GM21723 (cell line): ENCODE measurements around the gene PKP2.
"Not testable (repeated sequence)": the region's sequence is repeated elsewhere in the genome, so short reads cannot be mapped to it uniquely, and the experiment has no call there.

Source experiments
- ATAC-seq: cut with Tn5 transposase; IDR thresholded peaks from one replicate; pipeline ENCODE4 v1.9.1; 2021; ENCODE audit warnings: mild to moderate bottlenecking, moderate library complexity; ENCODE audit not compliant: unreplicated experiment

The PKP2 gene

GRCh38 chr12:32864731-32865130 is 31.8 kb downstream of the PKP2 start:
- ATAC-seq: no peak

GRCh38 chr12:32863128-32863527 is 33.4 kb downstream of the PKP2 start:
- no peak for ATAC-seq

- not testable (repeated sequence) for ATAC-seq
These were observed 34.9 kb downstream of the PKP2 start for GRCh38 chr12:32861658-32862057.

- no peak for ATAC-seq
These were observed 36.4 kb downstream of the PKP2 start for GRCh38 chr12:32860192-32860591.

GRCh38 chr12:32859389-32859788 is 37.2 kb downstream of the PKP2 start:
- ATAC-seq: no peak

- ATAC-seq: no peak
These were observed 41.9 kb downstream of the PKP2 start for GRCh38 chr12:32854716-32855115.

- no peak for ATAC-seq
These were observed 42.5 kb downstream of the PKP2 start for GRCh38 chr12:32854097-32854496.

- ATAC-seq: no peak
These were observed 49.3 kb downstream of the PKP2 start for GRCh38 chr12:32847287-32847686.

- ATAC-seq: no peak
These were observed 50.5 kb downstream of the PKP2 start for GRCh38 chr12:32846053-32846452.

- no peak for ATAC-seq
These were observed 53.0 kb downstream of the PKP2 start for GRCh38 chr12:32843528-32844095.

GRCh38 chr12:32841061-32841460 is 55.5 kb downstream of the PKP2 start:
- ATAC-seq: no peak

GRCh38 chr12:32839828-32840227 is 56.7 kb downstream of the PKP2 start:
- ATAC-seq: no peak

- ATAC-seq: no peak
These were observed 58.6 kb downstream of the PKP2 start for GRCh38 chr12:32837974-32838373.

- no peak for ATAC-seq
These were observed 59.9 kb downstream of the PKP2 start for GRCh38 chr12:32836710-32837109.

GRCh38 chr12:32834122-32834521 is 62.5 kb downstream of the PKP2 start:
- ATAC-seq: no peak

- ATAC-seq: no peak
These were observed 68.0 kb downstream of the PKP2 start for GRCh38 chr12:32828552-32828951.

GRCh38 chr12:32828120-32828519 is 68.5 kb downstream of the PKP2 start:
- ATAC-seq: no peak

- no peak for ATAC-seq
These were observed 69.7 kb downstream of the PKP2 start for GRCh38 chr12:32826807-32827412.

- ATAC-seq: peak; percentile 53
These were observed 72.0 kb downstream of the PKP2 start for GRCh38 chr12:32824596-32824995.

- ATAC-seq: no peak
These were observed 74.2 kb downstream of the PKP2 start for GRCh38 chr12:32822344-32822743.

GRCh38 chr12:32821710-32822109 is 74.9 kb downstream of the PKP2 start:
- no peak for ATAC-seq

GRCh38 chr12:32821293-32821692 is 75.3 kb downstream of the PKP2 start:
- ATAC-seq: no peak

- no peak for ATAC-seq
These were observed 76.1 kb downstream of the PKP2 start for GRCh38 chr12:32820376-32820931.
